Activated naive CD4-positive, alpha-beta T cell treated with anti-CD3 and anti-CD28 coated beads, Interleukin-2, amount 10 ng/mL, durations not matched to agents 7 days and 5 days (primary cell): ENCODE measurements around the gene MAP1LC3A.
"Not testable (repeated sequence)": the region's sequence is repeated elsewhere in the genome, so short reads cannot be mapped to it uniquely, and the experiment has no call there.

ENCODE experiments used
- CTCF ChIA-PET: fragments of 350-600 bp; sonication (Branson Sonifier 250); formaldehyde crosslinking; loops from one replicate; lab custom pipeline; 2021; ENCODE audit warnings: antibody characterized with exemption; lab: Charles Lee
- DNase-seq: peaks from one replicate; pipeline ENCODE4 v3.0.0-alpha.2; 2020
- H3K27ac Mint-ChIP-seq: one replicate; pipeline ENCODE4 v1.8.0; 2021; ENCODE audit warnings: mild to moderate bottlenecking, moderate library complexity, mixed read lengths
- H3K27me3 Mint-ChIP-seq: one replicate; pipeline ENCODE4 v1.8.0; 2021; ENCODE audit warnings: mild to moderate bottlenecking, mixed read lengths
- H3K36me3 Mint-ChIP-seq: one replicate; pipeline ENCODE4 v1.8.0; 2021; ENCODE audit warnings: mixed read lengths
- H3K4me1 Mint-ChIP-seq: one replicate; pipeline ENCODE4 v1.8.0; 2021; ENCODE audit warnings: mixed read lengths
- H3K4me3 Mint-ChIP-seq: one replicate; pipeline ENCODE4 v1.8.0; 2021; ENCODE audit warnings: mild to moderate bottlenecking, moderate library complexity, mixed read lengths
- H3K9me3 Mint-ChIP-seq: one replicate; pipeline ENCODE4 v1.8.0; 2021; ENCODE audit warnings: mixed read lengths

Gene MAP1LC3A

GRCh38 chr20:34558320-34559218 lies at the start of gene MAP1LC3A:
Gene MAP1LC3A, plus strand, starts transcription at chr20:34558718. Its CDS starts 151 bp downstream, at chr20:34558869.
- Mint-ChIP-seq H3K4me1 (peaks cover 13% of the 10 kb centered on the region), H3K27me3 (no peaks in the 10 kb centered on the region), H3K4me3 (peak within 1 kb of the TSS; percentile 71), H3K27ac (peak within 1 kb of the TSS; percentile 79), H3K9me3 (no peaks in the 10 kb centered on the region), H3K36me3 (no peaks in the 10 kb centered on the region)
- DNase-seq: peak; percentile 94
- CTCF ChIA-PET: interaction anchor here (0.6 to 2.0 kb wide), 5 partner anchors 25 to 246 kb away, joined by 3 to 10 read pairs (median 4); no protein-coding TSS in a partner anchor

- Mint-ChIP-seq H3K4me3 (no peak overlapping the region), H3K9me3 (no peaks in the 10 kb centered on the region), H3K36me3 (peaks cover 18% of the 10 kb centered on the region), H3K27me3 (no peaks in the 10 kb centered on the region), H3K4me1 (peaks cover 14% of the 10 kb centered on the region), H3K27ac (no peak overlapping the region)
- DNase-seq: no peak
- CTCF ChIA-PET: interaction anchor here (0.7 kb wide), 1 partner anchor 198 kb away, joined by 3 read pairs; no protein-coding TSS in a partner anchor
Observed at GRCh38 chr20:34510575-34510974, 47.9 kb upstream of the MAP1LC3A start.

- Mint-ChIP-seq H3K27me3 (peaks cover 4% of the 10 kb centered on the region), H3K36me3 (peaks cover 16% of the 10 kb centered on the region), H3K4me1 (peaks cover 14% of the 10 kb centered on the region), H3K9me3 (no peaks in the 10 kb centered on the region), H3K27ac (no peak overlapping the region), H3K4me3 (no peak overlapping the region)
- CTCF ChIA-PET: interaction anchor here (1.3 to 1.5 kb wide), 2 partner anchors 199 to 321 kb away, joined by 4 to 6 read pairs; no protein-coding TSS in a partner anchor
- DNase-seq: no peak
Observed at GRCh38 chr20:34511891-34512265, 46.6 kb upstream of the MAP1LC3A start.

- no peak overlapping the region for H3K27ac Mint-ChIP-seq
- H3K4me3 Mint-ChIP-seq: no peak overlapping the region
- peaks cover 4% of the 10 kb centered on the region for H3K27me3 Mint-ChIP-seq
- no peaks in the 10 kb centered on the region for H3K9me3 Mint-ChIP-seq
- no peak for DNase-seq
- peaks cover 14% of the 10 kb centered on the region for H3K4me1 Mint-ChIP-seq
- H3K36me3 Mint-ChIP-seq: peaks cover 13% of the 10 kb centered on the region
- CTCF ChIA-PET: interaction anchor here (1.3 to 1.5 kb wide), 2 partner anchors 200 to 322 kb away, joined by 4 to 6 read pairs; no protein-coding TSS in a partner anchor
Observed at GRCh38 chr20:34512266-34512954, 46.1 kb upstream of the MAP1LC3A start.

- Mint-ChIP-seq H3K9me3 (no peaks in the 10 kb centered on the region), H3K27ac (peak overlapping the region; percentile 25), H3K4me1 (peaks cover 17% of the 10 kb centered on the region), H3K27me3 (peaks cover 4% of the 10 kb centered on the region), H3K4me3 (no peak overlapping the region), H3K36me3 (peaks cover 11% of the 10 kb centered on the region)
- DNase-seq: no peak
- CTCF ChIA-PET: interaction anchor here (1.3 to 1.5 kb wide), 2 partner anchors 200 to 322 kb away, joined by 4 to 6 read pairs; no protein-coding TSS in a partner anchor
Observed at GRCh38 chr20:34512955-34513419, 45.5 kb upstream of the MAP1LC3A start.

GRCh38 chr20:34514034-34514433 lies 44.5 kb upstream of the MAP1LC3A start:
- H3K9me3 Mint-ChIP-seq, H3K4me3 Mint-ChIP-seq, H3K27me3 Mint-ChIP-seq, H3K36me3 Mint-ChIP-seq, DNase-seq: not testable (repeated sequence)
- CTCF ChIA-PET: interaction anchor here (0.7 to 12.3 kb wide), 3 partner anchors 72 to 256 kb away, joined by 3 to 142 read pairs (median 3); no protein-coding TSS in a partner anchor
- Mint-ChIP-seq H3K27ac (peak overlapping the region; percentile 68), H3K4me1 (peaks cover 26% of the 10 kb centered on the region)

GRCh38 chr20:34514897-34515483 lies 43.5 kb upstream of the MAP1LC3A start:
- Mint-ChIP-seq H3K4me1 (peaks cover 27% of the 10 kb centered on the region), H3K27ac (peak overlapping the region; percentile 98), H3K9me3 (no peaks in the 10 kb centered on the region), H3K36me3 (peaks cover 5% of the 10 kb centered on the region), H3K4me3 (peak overlapping the region; percentile 94), H3K27me3 (peaks cover 4% of the 10 kb centered on the region)
- CTCF ChIA-PET: interaction anchor here (0.5 to 12.3 kb wide), 8 partner anchors 28 to 324 kb away, joined by 3 to 142 read pairs (median 3); no protein-coding TSS in a partner anchor
- no peak for DNase-seq

GRCh38 chr20:34515484-34516246 lies 42.9 kb upstream of the MAP1LC3A start:
- Mint-ChIP-seq H3K9me3 (no peaks in the 10 kb centered on the region), H3K4me3 (peak overlapping the region; percentile 94), H3K27ac (peak overlapping the region; percentile 98), H3K36me3 (peaks cover 7% of the 10 kb centered on the region), H3K27me3 (peaks cover 4% of the 10 kb centered on the region), H3K4me1 (peaks cover 28% of the 10 kb centered on the region)
- peak; percentile 83 for DNase-seq
- CTCF ChIA-PET: interaction anchor here (0.5 to 12.3 kb wide), 7 partner anchors 28 to 341 kb away, joined by 3 to 142 read pairs (median 3); no protein-coding TSS in a partner anchor

- H3K27ac Mint-ChIP-seq: peak within 1 kb of the TSS; percentile 98
- no peaks in the 10 kb centered on the region for H3K9me3 Mint-ChIP-seq
- DNase-seq: peak; percentile 97
- H3K36me3 Mint-ChIP-seq: peaks cover 7% of the 10 kb centered on the region
- peaks cover 28% of the 10 kb centered on the region for H3K4me1 Mint-ChIP-seq
- CTCF ChIA-PET: interaction anchor here (0.6 to 12.3 kb wide), 9 partner anchors 14 to 326 kb away, joined by 3 to 142 read pairs (median 3); no protein-coding TSS in a partner anchor
- H3K27me3 Mint-ChIP-seq: peaks cover 4% of the 10 kb centered on the region
- peak within 1 kb of the TSS; percentile 94 for H3K4me3 Mint-ChIP-seq
Observed at GRCh38 chr20:34516247-34517113, 42.0 kb upstream of the MAP1LC3A start, which contains the start of gene DYNLRB1. Gene DYNLRB1, plus strand, starts transcription at chr20:34516422. Its CDS starts 37 bp downstream, at chr20:34516459.

GRCh38 chr20:34517114-34517505 lies 41.4 kb upstream of the MAP1LC3A start:
- H3K9me3 Mint-ChIP-seq: no peaks in the 10 kb centered on the region
- peaks cover 31% of the 10 kb centered on the region for H3K4me1 Mint-ChIP-seq
- CTCF ChIA-PET: interaction anchor here (0.6 to 12.3 kb wide), 8 partner anchors 13 to 327 kb away, joined by 3 to 142 read pairs (median 3); no protein-coding TSS in a partner anchor
- H3K27me3 Mint-ChIP-seq: peaks cover 4% of the 10 kb centered on the region
- H3K27ac Mint-ChIP-seq: peak overlapping the region; percentile 98
- H3K36me3 Mint-ChIP-seq: peaks cover 10% of the 10 kb centered on the region
- peak overlapping the region; percentile 94 for H3K4me3 Mint-ChIP-seq
- DNase-seq: no peak

- not testable (repeated sequence) for H3K27ac Mint-ChIP-seq, DNase-seq, H3K9me3 Mint-ChIP-seq, H3K4me3 Mint-ChIP-seq, H3K27me3 Mint-ChIP-seq
- peaks cover 11% of the 10 kb centered on the region for H3K36me3 Mint-ChIP-seq
- CTCF ChIA-PET: interaction anchor here (12.3 kb wide), 1 partner anchor 206 kb away, joined by 142 read pairs; no protein-coding TSS in a partner anchor
- H3K4me1 Mint-ChIP-seq: peaks cover 33% of the 10 kb centered on the region
Observed at GRCh38 chr20:34518863-34519262, 39.7 kb upstream of the MAP1LC3A start.

GRCh38 chr20:34519841-34520240 lies 38.7 kb upstream of the MAP1LC3A start:
- H3K4me1 Mint-ChIP-seq: peaks cover 27% of the 10 kb centered on the region
- DNase-seq, H3K4me3 Mint-ChIP-seq, H3K27me3 Mint-ChIP-seq, H3K9me3 Mint-ChIP-seq: not testable (repeated sequence)
- CTCF ChIA-PET: interaction anchor here (12.3 kb wide), 1 partner anchor 207 kb away, joined by 142 read pairs; no protein-coding TSS in a partner anchor
- peaks cover 11% of the 10 kb centered on the region for H3K36me3 Mint-ChIP-seq
- H3K27ac Mint-ChIP-seq: peak overlapping the region; percentile 45
